ENCODE results near the gene MYT1.
A peak's percentile ranks its signal among the peaks of the same experiment; 100 is the strongest.
"Not testable (repeated sequence)": the region's sequence is repeated elsewhere in the genome, so short reads cannot be mapped to it uniquely, and the experiment has no call there.

The MYT1 gene

GRCh38 chr20:64266988-64267387, 102.7 kb downstream of the MYT1 start:
- no peak for DNase-seq (ENCODE audit: low read depth in 2 of 2)

DNA sequence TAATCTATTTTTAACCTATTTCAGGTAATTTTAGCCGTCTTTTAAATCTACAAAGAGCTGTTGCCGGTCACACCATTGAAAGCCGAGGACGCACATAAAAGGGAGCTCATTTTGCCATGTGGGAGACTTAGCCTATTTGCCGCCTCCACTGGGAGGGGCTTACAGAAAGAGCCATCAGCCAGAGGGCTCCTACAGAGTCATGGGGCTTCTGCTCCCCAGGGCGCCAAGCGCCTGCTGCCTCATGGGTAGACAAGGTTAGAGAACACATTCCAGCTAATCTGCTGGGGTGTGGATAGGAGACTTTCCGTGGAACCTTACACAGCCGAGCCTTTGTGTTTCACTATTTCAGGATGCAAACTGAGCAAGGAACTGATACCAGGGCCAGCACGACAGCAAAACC, 103.9 kb downstream of the MYT1 start:
- DNase-seq (ENCODE audit: low read depth in 2 of 2), result no peak

GRCh38 chr20:64269604-64270411, 105.6 kb downstream of the MYT1 start:
- DNase-seq (ENCODE audit: low read depth in 2 of 2), result no peak

- no peak for DNase-seq (ENCODE audit: low read depth in 2 of 2)
Measured at GRCh38 chr20:64271636-64272035, 107.4 kb downstream of the MYT1 start.

DNA sequence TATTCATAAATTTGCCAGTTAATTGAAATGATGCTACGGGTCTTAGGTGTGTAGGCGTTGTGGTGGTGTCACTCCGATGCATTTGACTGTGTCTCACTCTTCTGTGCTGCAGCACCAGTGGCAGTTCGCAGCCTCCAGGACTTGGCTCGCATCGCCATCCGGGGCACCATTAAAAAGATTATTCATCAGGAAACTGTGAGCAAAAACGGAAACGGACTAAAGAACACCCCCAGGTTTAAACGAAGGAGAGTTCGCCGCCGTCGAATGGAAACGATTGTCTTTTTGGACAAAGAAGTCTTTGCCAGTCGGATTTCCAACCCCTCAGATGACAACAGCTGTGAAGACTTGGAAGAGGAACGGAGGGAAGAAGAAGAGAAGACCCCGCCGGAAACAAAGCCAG, 108.9 kb downstream of the MYT1 start:
- DNase-seq (ENCODE audit: low read depth in 2 of 2), result no peak

GRCh38 chr20:64276817-64277216, 112.6 kb downstream of the MYT1 start:
- no peak for DNase-seq (ENCODE audit: low read depth in 2 of 2)

- no peak for DNase-seq (ENCODE audit: low read depth in 2 of 2)
Measured at GRCh38 chr20:64277571-64278316, 113.5 kb downstream of the MYT1 start.

- DNase-seq (ENCODE audit: low read depth in 2 of 2), result no peak
Measured at GRCh38 chr20:64278317-64278681, 114.0 kb downstream of the MYT1 start.

DNA sequence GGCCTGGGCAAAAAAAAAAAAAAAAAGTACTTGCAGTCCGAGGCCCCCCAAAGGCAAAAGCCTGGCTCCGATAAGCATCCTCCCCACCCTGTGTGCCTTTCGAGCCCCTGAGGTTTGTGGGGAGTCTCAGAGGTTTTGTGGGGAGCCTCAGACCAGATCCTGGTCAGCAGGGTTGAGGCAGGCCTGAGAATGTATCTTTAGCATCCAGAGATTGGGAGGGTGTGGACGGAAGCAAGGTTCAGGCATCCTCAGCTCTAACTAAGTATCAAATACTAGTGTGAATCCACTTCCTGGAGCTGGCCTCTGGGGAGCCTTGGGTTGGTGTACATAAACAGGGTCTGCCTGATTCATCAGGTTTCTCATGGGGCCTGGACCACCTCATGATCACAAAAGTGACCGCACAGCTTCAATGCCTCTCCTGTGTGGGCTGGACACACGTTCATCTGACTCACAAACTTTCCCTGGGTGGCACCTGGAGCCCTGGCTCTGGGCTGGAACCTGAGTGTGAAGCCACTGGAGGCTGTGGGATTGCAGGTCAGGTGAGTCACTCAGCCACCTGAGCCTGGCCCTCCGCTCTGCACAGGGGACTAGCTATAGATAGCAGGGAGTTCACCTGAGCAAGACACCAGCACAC, 115.7 kb downstream of the MYT1 start:
- no peak for DNase-seq (ENCODE audit: low read depth in 2 of 2)

GRCh38 chr20:64280460-64280843, 116.2 kb downstream of the MYT1 start:
- DNase-seq (ENCODE audit: low read depth in 2 of 2), result no peak

- DNase-seq (ENCODE audit: low read depth in 2 of 2), result no peak
Measured at GRCh38 chr20:64283646-64284045, 119.4 kb downstream of the MYT1 start.

DNA sequence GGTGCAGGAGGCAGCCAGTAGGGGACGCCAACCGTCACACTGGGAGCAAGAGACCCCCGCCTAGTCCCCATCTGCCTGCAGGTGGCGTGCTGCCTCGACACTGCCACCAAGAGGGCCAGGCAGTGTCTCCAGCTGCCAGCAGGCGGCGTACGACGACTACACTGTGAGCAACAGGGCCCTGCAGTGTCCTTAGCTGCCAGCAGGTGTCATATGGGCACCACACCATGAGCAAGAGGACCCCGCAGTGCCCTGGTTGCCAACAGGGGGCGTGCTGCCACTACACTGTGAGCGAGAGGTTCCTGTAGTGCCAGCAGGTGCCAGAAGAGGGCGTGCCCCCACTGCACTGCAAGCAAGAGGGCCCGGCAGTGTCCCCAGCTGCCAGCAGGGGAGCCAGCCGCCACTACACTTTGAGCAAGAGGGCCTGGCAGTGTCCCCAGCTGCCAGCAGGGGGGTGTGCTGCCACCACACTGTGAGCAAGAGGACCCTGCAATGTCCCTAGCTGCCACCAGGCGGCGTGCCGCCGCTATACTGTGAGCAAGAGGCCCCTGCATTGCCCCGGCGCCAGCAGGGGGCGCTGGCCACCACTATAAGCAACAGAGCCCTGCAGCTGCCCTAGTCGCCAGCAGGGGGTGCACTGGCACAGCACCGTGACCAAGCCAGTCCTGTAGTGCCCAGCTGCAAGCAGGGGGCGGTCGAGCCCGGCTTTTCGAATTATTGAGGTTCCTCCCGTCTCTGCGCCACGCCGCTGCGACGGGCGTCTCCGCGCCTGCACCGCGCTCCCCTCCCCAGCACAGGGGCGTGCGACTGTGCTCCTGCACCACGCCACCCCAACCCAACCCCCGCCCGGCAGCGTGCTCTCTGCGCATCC, 121.6 kb downstream of the MYT1 start:
- peak; percentile 60 to 89 for DNase-seq (ENCODE audit: low read depth in 2 of 2)

DNA sequence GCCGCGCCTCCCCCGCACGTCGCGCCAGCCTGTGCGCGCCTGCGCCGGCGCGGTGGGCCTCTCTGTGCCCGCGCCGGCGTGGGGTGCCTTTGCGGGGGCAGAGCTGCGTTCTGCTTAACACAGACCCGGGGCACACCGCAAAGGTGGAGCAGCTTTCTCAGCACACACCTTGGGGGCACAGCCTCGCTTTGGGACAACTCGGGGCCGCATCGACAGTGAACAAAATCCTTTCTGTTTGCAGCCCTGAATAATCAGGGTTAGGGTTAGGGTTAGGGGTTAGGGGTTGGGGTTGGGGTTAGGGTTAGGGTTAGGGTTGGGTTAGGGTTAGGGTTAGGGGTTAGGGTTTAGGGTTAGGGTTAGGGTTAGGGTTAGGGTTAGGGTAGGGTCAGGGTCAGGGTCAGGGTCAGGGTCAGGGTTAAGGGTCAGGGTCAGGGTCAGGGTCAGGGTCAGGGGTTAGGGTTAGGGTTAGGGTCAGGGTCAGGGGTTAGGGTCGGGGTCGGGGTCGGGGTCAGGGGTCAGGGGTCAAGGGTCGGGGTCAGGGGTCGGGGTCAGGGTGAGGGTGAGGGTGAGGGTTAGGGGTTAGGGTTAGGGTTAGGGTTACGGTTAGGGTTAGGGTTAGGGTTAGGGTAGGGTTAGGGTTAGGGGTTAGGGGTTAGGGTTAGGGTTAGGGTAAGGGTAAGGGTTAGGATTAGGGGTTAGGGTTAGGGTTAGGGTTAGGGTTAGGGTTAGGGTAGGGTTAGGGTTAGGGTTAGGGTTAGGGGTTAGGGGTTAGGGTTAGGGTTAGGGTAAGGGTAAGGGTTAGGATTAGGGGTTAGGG, 122.4 kb downstream of the MYT1 start:
- not testable (repeated sequence) for DNase-seq (ENCODE audit: low read depth in 2 of 2)

GRCh38 chr20:64287264-64287590, 123.0 kb downstream of the MYT1 start:
- DNase-seq (ENCODE audit: low read depth in 2 of 2), result not testable (repeated sequence)
